GM19328 (cell line): ENCODE results near the gene CHD6.

Experiments
- ATAC-seq: cut with Tn5 transposase; IDR thresholded peaks from one replicate; pipeline ENCODE4 v1.9.1; 2021; ENCODE audit warnings: mild to moderate bottlenecking, moderate library complexity; ENCODE audit not compliant: unreplicated experiment

CHD6 gene

GRCh38 chr20:41623625-41624375 lies 5.6 kb upstream of the CHD6 start:
- no peak for ATAC-seq

- no peak for ATAC-seq
Observed at GRCh38 chr20:41622584-41622983, 4.4 kb upstream of the CHD6 start.

- ATAC-seq = no peak
Observed at GRCh38 chr20:41621971-41622370, 3.8 kb upstream of the CHD6 start.

- no peak for ATAC-seq
Observed at GRCh38 chr20:41621421-41621820, 3.2 kb upstream of the CHD6 start.

- ATAC-seq = no peak
Observed at GRCh38 chr20:41619360-41620100, 1.4 kb upstream of the CHD6 start.

GRCh38 chr20:41618807-41619311 lies 682 bp upstream of the CHD6 start:
- no peak for ATAC-seq

- ATAC-seq = peak; percentile 20
Observed at GRCh38 chr20:41617059-41617901, 897 bp downstream of the CHD6 start.

GRCh38 chr20:41616228-41616627 lies 1.9 kb downstream of the CHD6 start:
- ATAC-seq = no peak

GRCh38 chr20:41615676-41616075 lies 2.5 kb downstream of the CHD6 start:
- ATAC-seq = no peak

- no peak for ATAC-seq
Observed at GRCh38 chr20:41615110-41615509, 3.1 kb downstream of the CHD6 start.

GRCh38 chr20:41613321-41613720 lies 4.9 kb downstream of the CHD6 start:
- no peak for ATAC-seq

- ATAC-seq = no peak
Observed at GRCh38 chr20:41609474-41609873, 8.7 kb downstream of the CHD6 start.

- ATAC-seq = no peak
Observed at GRCh38 chr20:41608606-41609005, 9.6 kb downstream of the CHD6 start.

GRCh38 chr20:41607791-41608190 lies 10.4 kb downstream of the CHD6 start:
- ATAC-seq = no peak

- ATAC-seq = no peak
Observed at GRCh38 chr20:41604002-41604401, 14.2 kb downstream of the CHD6 start.

GRCh38 chr20:41601742-41602141 lies 16.4 kb downstream of the CHD6 start:
- ATAC-seq = no peak

GRCh38 chr20:41600926-41601631 lies 17.1 kb downstream of the CHD6 start:
- no peak for ATAC-seq

- no peak for ATAC-seq
Observed at GRCh38 chr20:41599699-41600104, 18.5 kb downstream of the CHD6 start.

GRCh38 chr20:41598719-41599118 lies 19.5 kb downstream of the CHD6 start:
- no peak for ATAC-seq

- no peak for ATAC-seq
Observed at GRCh38 chr20:41594514-41595322, 23.5 kb downstream of the CHD6 start.
